Fibroblast of skin of back (primary cell): Measurements from ENCODE around the gene YPEL5.

Experiments used
- DNase-seq: peaks from one replicate; pipeline ENCODE4 v3.0.0-alpha.2; 2013

The YPEL5 gene

GRCh38 chr2:30208453-30208852, 61.6 kb downstream of the YPEL5 start:
- peak; percentile 79 for DNase-seq

GRCh38 chr2:30209227-30209626, 62.4 kb downstream of the YPEL5 start:
- DNase-seq: no peak
